HuH-7.5 (cell line): ENCODE measurements around the gene ZNF564.
A peak's percentile ranks its signal among the peaks of the same experiment; 100 is the strongest.
"Not testable (repeated sequence)": the region's sequence is repeated elsewhere in the genome, so short reads cannot be mapped to it uniquely, and the experiment has no call there.

Experiments
- DNase-seq: peaks from one replicate; pipeline ENCODE4 v3.0.0; 2011; ENCODE audit warnings: low spot score

Gene ZNF564

GRCh38 chr19:12551060-12551832, at the start of gene ZNF564:
Gene ZNF564 (minus strand): TSS chr19:12551482. CDS start chr19:12551332, 150 bp downstream.
- DNase-seq, result peak; percentile 97

- no peak for DNase-seq
Observed at GRCh38 chr19:12597594-12597993, 46.3 kb upstream of the ZNF564 start.

GRCh38 chr19:12596927-12597548, 45.8 kb upstream of the ZNF564 start:
- peak; percentile 80 for DNase-seq

- DNase-seq, result peak; percentile 45
Observed at GRCh38 chr19:12596485-12596884, 45.2 kb upstream of the ZNF564 start.

GRCh38 chr19:12581100-12581499, 29.8 kb upstream of the ZNF564 start:
- DNase-seq, result no peak

- no peak for DNase-seq
Observed at GRCh38 chr19:12580180-12580694, 29.0 kb upstream of the ZNF564 start.

- no peak for DNase-seq
Observed at GRCh38 chr19:12578641-12579040, 27.4 kb upstream of the ZNF564 start.

GRCh38 chr19:12574036-12574435, 22.8 kb upstream of the ZNF564 start:
- no peak for DNase-seq

- DNase-seq, result no peak
Observed at GRCh38 chr19:12567951-12568350, 16.7 kb upstream of the ZNF564 start.

- DNase-seq, result not testable (repeated sequence)
Observed at GRCh38 chr19:12566380-12566779, 15.1 kb upstream of the ZNF564 start.

- peak; percentile 87 for DNase-seq
Observed at GRCh38 chr19:12564016-12564664, 12.9 kb upstream of the ZNF564 start.

- no peak for DNase-seq
Observed at GRCh38 chr19:12555456-12555930, 4.2 kb upstream of the ZNF564 start.

- DNase-seq, result no peak
Observed at GRCh38 chr19:12546903-12547302, 4.4 kb downstream of the ZNF564 start.

GRCh38 chr19:12546068-12546467, 5.2 kb downstream of the ZNF564 start:
- DNase-seq, result no peak

- no peak for DNase-seq
Observed at GRCh38 chr19:12545267-12545666, 6.0 kb downstream of the ZNF564 start.

GRCh38 chr19:12544401-12544876, 6.8 kb downstream of the ZNF564 start:
- DNase-seq, result no peak

GRCh38 chr19:12543855-12544254, 7.4 kb downstream of the ZNF564 start:
- DNase-seq, result no peak

- DNase-seq, result no peak
Observed at GRCh38 chr19:12527034-12527836, 24.0 kb downstream of the ZNF564 start.

GRCh38 chr19:12526542-12526941, 24.7 kb downstream of the ZNF564 start:
- no peak for DNase-seq

- no peak for DNase-seq
Observed at GRCh38 chr19:12521996-12522395, 29.3 kb downstream of the ZNF564 start.

GRCh38 chr19:12513531-12514061, 37.7 kb downstream of the ZNF564 start:
- DNase-seq, result no peak
